Neural cell (in vitro differentiated cells): ENCODE results near the gene ANKS1A. TPM values are rescaled to one million over a fixed set of nuclear protein-coding genes. Genes with fewer than 3 reads are reported as not detected.
A peak's percentile ranks its signal among the peaks of the same experiment; 100 is the strongest.

Source experiments
- H2AFZ ChIP-seq: fragments of 200-600, 300-800 bp; sonication (generic), shearing (Covaris generic); 2 replicates; pipeline ENCODE4 v1.6.0; 2014; ENCODE audit warnings: low read depth, mild to moderate bottlenecking, antibody characterized with exemption, low read length, moderate library complexity
- H3F3A ChIP-seq: fragments of 200-600 bp; shearing (Covaris generic); 2 replicates; pipeline ENCODE4 v1.6.1; 2016; ENCODE audit warnings: mild to moderate bottlenecking, moderate library complexity, mixed read lengths, antibody characterized with exemption, low read length; ENCODE audit not compliant: insufficient read depth, poor library complexity, severe bottlenecking
- H3K27ac ChIP-seq: fragments of 200-600, 300-800 bp; sonication (generic), shearing (Covaris generic); 2 replicates; pipeline ENCODE4 v1.5.1; 2014; ENCODE audit warnings: mild to moderate bottlenecking, low read length, moderate library complexity
- H3K27me3 ChIP-seq: fragments of 300-800, 200-600 bp; sonication (generic), shearing (Covaris generic); 2 replicates; pipeline ENCODE4 v1.6.0; 2014; ENCODE audit warnings: mild to moderate bottlenecking, low read depth, low read length, moderate library complexity; ENCODE audit not compliant: insufficient read depth
- H3K36me3 ChIP-seq: fragments of 300-800, 200-600 bp; sonication (generic), shearing (Covaris generic); 2 replicates; pipeline ENCODE4 v1.5.1; 2014; ENCODE audit warnings: mild to moderate bottlenecking, antibody characterized with exemption, low read length, moderate library complexity; ENCODE audit not compliant: insufficient read depth
- H3K4me2 ChIP-seq: fragments of 300-800, 200-600 bp; sonication (generic), shearing (Covaris generic); 2 replicates; pipeline ENCODE4 v1.6.0; 2014; ENCODE audit warnings: mild to moderate bottlenecking, low read length
- H3K4me3 ChIP-seq: fragments of 300-800, 200-600 bp; sonication (generic), shearing (Covaris generic); 2 replicates; pipeline ENCODE4 v1.5.1; 2014; ENCODE audit warnings: mild to moderate bottlenecking, low read length, moderate library complexity
- H3K79me2 ChIP-seq: fragments of 200-600 bp; shearing (Covaris generic); replicated peaks from 2 replicates; pipeline ENCODE4 v1.6.0; 2014; ENCODE audit warnings: mild to moderate bottlenecking, low read length, moderate library complexity; ENCODE audit not compliant: insufficient read depth
- H3K9ac ChIP-seq: fragments of 300-800, 200-600 bp; sonication (generic), shearing (Covaris generic); 2 replicates; pipeline ENCODE4 v1.6.1; 2016; ENCODE audit warnings: mild to moderate bottlenecking, low read length, mixed read lengths
- H3K9me2 ChIP-seq: fragments of 200-600 bp; shearing (Covaris generic); 2 replicates; pipeline ENCODE4 v1.6.1; 2016; ENCODE audit warnings: mild to moderate bottlenecking, low read length, mixed read lengths; ENCODE audit not compliant: insufficient read depth
- H3K9me3 ChIP-seq: fragments of 200-600, 300-800 bp; sonication (generic), shearing (Covaris generic); 2 replicates; pipeline ENCODE4 v1.6.1; 2016; ENCODE audit warnings: mild to moderate bottlenecking, mixed run types, low read length, moderate library complexity, mixed read lengths
- H4K20me1 ChIP-seq: fragments of 200-600 bp; shearing (Covaris generic); 2 replicates; pipeline ENCODE4 v1.6.1; 2016; ENCODE audit warnings: mild to moderate bottlenecking, mixed run types; ENCODE audit not compliant: insufficient read depth
- CTCF ChIP-seq: fragments of 450-650 bp; IDR thresholded peaks from 2 replicates; pipeline ENCODE4 v1.5.1; 2014; ENCODE audit warnings: antibody characterized with exemption, mild to moderate bottlenecking, moderate library complexity; ENCODE audit not compliant: poor library complexity, severe bottlenecking
- EP300 ChIP-seq: fragments of 450-650 bp; conservative IDR thresholded peaks from 2 replicates; pipeline ENCODE4 v1.6.1; 2014; ENCODE audit warnings: antibody characterized with exemption, mild to moderate bottlenecking, moderate library complexity; ENCODE audit not compliant: poor library complexity, severe bottlenecking
- EZH2 ChIP-seq: fragments of 200-600, 300-800 bp; shearing (Covaris generic), sonication (generic); IDR thresholded peaks from 2 replicates; pipeline ENCODE4 v1.6.1; 2014; ENCODE audit warnings: antibody characterized with exemption, low read length, borderline replicate concordance, mild to moderate bottlenecking; ENCODE audit not compliant: insufficient read depth, poor library complexity, severe bottlenecking
- MXI1 ChIP-seq: fragments of 450-650 bp; conservative IDR thresholded peaks from 2 replicates; pipeline ENCODE4 v1.6.1; 2014; ENCODE audit warnings: antibody characterized with exemption, mild to moderate bottlenecking; ENCODE audit not compliant: poor library complexity, severe bottlenecking
- POLR2AphosphoS5 ChIP-seq: IDR thresholded peaks from 2 replicates; pipeline ENCODE4 v1.6.1; 2012
- RAD21 ChIP-seq: fragments of 450-650 bp; conservative IDR thresholded peaks from 2 replicates; pipeline ENCODE4 v1.6.1; 2014; ENCODE audit warnings: antibody characterized with exemption, mild to moderate bottlenecking, moderate library complexity
- SMC3 ChIP-seq: fragments of 450-650 bp; conservative IDR thresholded peaks from 2 replicates; pipeline ENCODE4 v1.6.1; 2014; ENCODE audit warnings: antibody characterized with exemption, mild to moderate bottlenecking, moderate library complexity; ENCODE audit not compliant: poor library complexity
- TAF1 ChIP-seq: IDR thresholded peaks from 2 replicates; pipeline ENCODE4 v1.6.1; 2012; ENCODE audit warnings: low read depth
- polyA plus RNA-seq: library from polyadenylated mRNA; depleted of rRNA; stranded (reverse); fragments of >200 nt; gene quantifications from 2 replicates; pipeline ENCODE4 v1.2.3, GENCODE V29; 2014
- TF ChIP-seq, protein P1 (sequence below): IDR thresholded peaks from 2 replicates; pipeline ENCODE4 v1.6.1; 2012; ENCODE audit warnings: borderline replicate concordance

Gene ANKS1A
- polyA plus RNA-seq, 1 donor from 2014 or later: 22.6 TPM

DNA sequence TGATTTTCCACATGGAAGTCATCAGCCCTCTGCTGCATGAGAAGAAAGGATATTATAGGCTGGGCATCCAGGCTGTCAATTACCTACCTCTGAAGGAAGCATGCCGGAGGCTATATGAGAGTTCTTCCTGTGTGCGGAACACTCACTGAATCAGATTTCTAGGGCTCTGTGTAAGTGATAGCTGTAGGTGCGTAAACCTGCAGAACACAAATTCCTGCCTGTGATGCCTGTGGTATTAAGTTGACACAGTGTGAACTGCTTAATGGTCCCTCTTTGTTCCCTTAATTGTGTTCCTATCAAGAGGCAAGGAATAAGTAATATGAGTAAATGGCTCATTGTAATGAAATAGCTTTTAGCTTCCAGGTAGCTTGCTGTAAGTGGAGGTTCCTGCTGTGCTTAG is 103.3 kb downstream of the ANKS1A start:
- no peak for TF ChIP-seq CTCF
- TF ChIP-seq RAD21: no peak
- TF ChIP-seq TAF1: no peak
- TF ChIP-seq EZH2: no peak
- TF ChIP-seq MXI1: no peak
- no peak for TF ChIP-seq SMC3
- TF ChIP-seq EP300: peak; percentile 29
- TF ChIP-seq POLR2AphosphoS5: peak; percentile 50
- TF ChIP-seq, protein P1, sequence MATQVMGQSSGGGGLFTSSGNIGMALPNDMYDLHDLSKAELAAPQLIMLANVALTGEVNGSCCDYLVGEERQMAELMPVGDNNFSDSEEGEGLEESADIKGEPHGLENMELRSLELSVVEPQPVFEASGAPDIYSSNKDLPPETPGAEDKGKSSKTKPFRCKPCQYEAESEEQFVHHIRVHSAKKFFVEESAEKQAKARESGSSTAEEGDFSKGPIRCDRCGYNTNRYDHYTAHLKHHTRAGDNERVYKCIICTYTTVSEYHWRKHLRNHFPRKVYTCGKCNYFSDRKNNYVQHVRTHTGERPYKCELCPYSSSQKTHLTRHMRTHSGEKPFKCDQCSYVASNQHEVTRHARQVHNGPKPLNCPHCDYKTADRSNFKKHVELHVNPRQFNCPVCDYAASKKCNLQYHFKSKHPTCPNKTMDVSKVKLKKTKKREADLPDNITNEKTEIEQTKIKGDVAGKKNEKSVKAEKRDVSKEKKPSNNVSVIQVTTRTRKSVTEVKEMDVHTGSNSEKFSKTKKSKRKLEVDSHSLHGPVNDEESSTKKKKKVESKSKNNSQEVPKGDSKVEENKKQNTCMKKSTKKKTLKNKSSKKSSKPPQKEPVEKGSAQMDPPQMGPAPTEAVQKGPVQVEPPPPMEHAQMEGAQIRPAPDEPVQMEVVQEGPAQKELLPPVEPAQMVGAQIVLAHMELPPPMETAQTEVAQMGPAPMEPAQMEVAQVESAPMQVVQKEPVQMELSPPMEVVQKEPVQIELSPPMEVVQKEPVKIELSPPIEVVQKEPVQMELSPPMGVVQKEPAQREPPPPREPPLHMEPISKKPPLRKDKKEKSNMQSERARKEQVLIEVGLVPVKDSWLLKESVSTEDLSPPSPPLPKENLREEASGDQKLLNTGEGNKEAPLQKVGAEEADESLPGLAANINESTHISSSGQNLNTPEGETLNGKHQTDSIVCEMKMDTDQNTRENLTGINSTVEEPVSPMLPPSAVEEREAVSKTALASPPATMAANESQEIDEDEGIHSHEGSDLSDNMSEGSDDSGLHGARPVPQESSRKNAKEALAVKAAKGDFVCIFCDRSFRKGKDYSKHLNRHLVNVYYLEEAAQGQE: no peak
- Histone ChIP-seq H3K9ac (peak overlapping the region; percentile 24), H3F3A (no peaks in the 10 kb centered on the region), H3K9me3 (no peaks in the 10 kb centered on the region), H4K20me1 (no peaks in the 10 kb centered on the region), H3K79me2 (no peaks in the 10 kb centered on the region), H3K27me3 (no peaks in the 10 kb centered on the region), H3K4me2 (no peak overlapping the region), H3K36me3 (peaks cover 3% of the 10 kb centered on the region), H3K9me2 (no peaks in the 10 kb centered on the region), H2AFZ (no peak overlapping the region), H3K4me3 (peak overlapping the region; percentile 23), H3K27ac (peak overlapping the region; percentile 71)

DNA sequence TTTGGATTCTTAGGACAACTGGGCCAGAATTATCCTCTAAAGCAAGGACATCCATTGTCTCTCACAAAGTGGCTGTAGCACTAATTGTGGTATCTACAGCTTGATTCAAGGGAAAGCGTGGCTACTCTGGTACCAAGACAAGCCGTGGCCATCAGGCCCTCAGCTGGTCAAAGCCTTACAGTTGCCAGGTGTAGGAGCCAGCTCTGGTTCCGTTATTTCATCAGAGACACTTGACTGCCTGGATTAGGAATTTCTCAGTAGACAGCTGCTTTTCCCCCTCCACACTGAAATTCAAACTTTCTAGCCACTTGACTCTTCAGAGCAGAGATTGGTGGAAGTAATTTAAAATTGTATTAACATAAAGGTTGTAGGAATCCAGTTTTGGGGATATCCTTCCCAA is 104.2 kb downstream of the ANKS1A start:
- no peak overlapping the region for H3K4me2 ChIP-seq
- H2AFZ ChIP-seq: no peak overlapping the region
- H3K27ac ChIP-seq: peak overlapping the region; percentile 71
- no peak for TF ChIP-seq EZH2
- TF ChIP-seq POLR2AphosphoS5: no peak
- no peak for TF ChIP-seq SMC3
- no peak for TF ChIP-seq EP300
- no peak for TF ChIP-seq MXI1
- TF ChIP-seq, protein P1: no peak
- no peak for TF ChIP-seq RAD21
- no peak for TF ChIP-seq CTCF
- TF ChIP-seq TAF1: no peak
- peak overlapping the region; percentile 24 for H3K9ac ChIP-seq
- H3K79me2 ChIP-seq: no peaks in the 10 kb centered on the region
- no peaks in the 10 kb centered on the region for H3K9me3 ChIP-seq
- peaks cover 3% of the 10 kb centered on the region for H3K36me3 ChIP-seq
- no peaks in the 10 kb centered on the region for H3K27me3 ChIP-seq
- H3K9me2 ChIP-seq: no peaks in the 10 kb centered on the region
- no peaks in the 10 kb centered on the region for H4K20me1 ChIP-seq
- no peak overlapping the region for H3K4me3 ChIP-seq
- H3F3A ChIP-seq: no peaks in the 10 kb centered on the region
